Activated naive CD4-positive, alpha-beta T cell treated with anti-CD3 and anti-CD28 coated beads, Interleukin-2, amount 50 U/mL, for 24 hours (primary cell): Measurements from ENCODE around the gene MIS18A.
"Not testable (repeated sequence)": the region's sequence is repeated elsewhere in the genome, so short reads cannot be mapped to it uniquely, and the experiment has no call there.

ENCODE experiments used
- H3K27ac Mint-ChIP-seq: one replicate; pipeline ENCODE4 v1.8.0; 2021; ENCODE audit warnings: mild to moderate bottlenecking, mixed read lengths
- H3K27me3 Mint-ChIP-seq: one replicate; pipeline ENCODE4 v1.8.0; 2021; ENCODE audit warnings: mixed read lengths
- H3K36me3 Mint-ChIP-seq: one replicate; pipeline ENCODE4 v1.8.0; 2021; ENCODE audit warnings: mixed read lengths
- H3K4me1 Mint-ChIP-seq: one replicate; pipeline ENCODE4 v1.8.0; 2021; ENCODE audit warnings: mixed read lengths
- H3K4me3 Mint-ChIP-seq: one replicate; pipeline ENCODE4 v1.8.0; 2021; ENCODE audit warnings: mild to moderate bottlenecking, mixed read lengths
- H3K9me3 Mint-ChIP-seq: one replicate; pipeline ENCODE4 v1.8.0; 2021; ENCODE audit warnings: mixed read lengths

The MIS18A gene

DNA sequence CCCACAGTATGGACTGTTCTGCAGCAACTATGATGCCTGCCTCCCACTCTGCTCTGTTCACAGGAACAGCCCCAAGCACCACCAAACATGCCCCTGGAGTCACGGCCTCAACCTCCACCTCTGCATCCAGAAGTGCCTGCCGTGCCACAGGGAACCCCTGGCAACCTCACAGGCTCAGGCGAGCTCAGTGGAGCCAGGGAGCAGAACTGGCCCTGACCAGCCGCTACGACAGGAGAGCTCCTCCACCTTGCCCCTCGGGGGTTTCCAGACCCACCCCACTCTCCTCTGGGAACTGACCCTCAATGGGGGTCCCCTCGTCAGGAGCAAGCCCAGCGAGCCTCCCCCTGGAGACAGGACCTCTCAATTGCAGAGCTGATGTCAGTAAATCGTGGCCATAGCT, 32.8 kb upstream of the MIS18A start:
- H3K27me3 Mint-ChIP-seq = no peaks in the 10 kb centered on the region

DNA sequence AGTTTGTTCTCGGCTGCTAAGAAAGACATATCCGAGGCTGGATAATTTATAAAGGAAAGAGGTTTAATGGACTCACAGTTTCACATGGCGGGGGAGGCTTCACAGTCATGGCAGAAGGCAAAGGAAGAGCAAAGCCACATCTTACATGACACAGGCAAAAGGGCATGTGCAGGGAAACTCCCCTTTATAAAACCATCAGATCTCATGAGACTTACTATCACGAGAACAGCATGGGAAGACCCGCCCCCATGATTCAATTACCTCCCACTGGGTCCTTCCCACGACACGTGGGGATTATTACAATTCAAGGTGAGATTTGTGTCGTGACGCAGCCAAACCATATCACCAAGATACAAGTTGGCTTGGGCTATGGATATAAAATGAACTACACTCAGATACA, 32.1 kb upstream of the MIS18A start:
- not testable (repeated sequence) for H3K4me3 Mint-ChIP-seq, H3K9me3 Mint-ChIP-seq, H3K4me1 Mint-ChIP-seq, H3K27me3 Mint-ChIP-seq, H3K27ac Mint-ChIP-seq, H3K36me3 Mint-ChIP-seq

More for the DNA sequence above, 32.8 kb upstream of the MIS18A start:
- Mint-ChIP-seq H3K27ac (peak overlapping the region; percentile 8), H3K4me3 (no peak overlapping the region), H3K36me3 (peaks cover 10% of the 10 kb centered on the region), H3K9me3 (no peaks in the 10 kb centered on the region), H3K4me1 (peaks cover 10% of the 10 kb centered on the region)

DNA sequence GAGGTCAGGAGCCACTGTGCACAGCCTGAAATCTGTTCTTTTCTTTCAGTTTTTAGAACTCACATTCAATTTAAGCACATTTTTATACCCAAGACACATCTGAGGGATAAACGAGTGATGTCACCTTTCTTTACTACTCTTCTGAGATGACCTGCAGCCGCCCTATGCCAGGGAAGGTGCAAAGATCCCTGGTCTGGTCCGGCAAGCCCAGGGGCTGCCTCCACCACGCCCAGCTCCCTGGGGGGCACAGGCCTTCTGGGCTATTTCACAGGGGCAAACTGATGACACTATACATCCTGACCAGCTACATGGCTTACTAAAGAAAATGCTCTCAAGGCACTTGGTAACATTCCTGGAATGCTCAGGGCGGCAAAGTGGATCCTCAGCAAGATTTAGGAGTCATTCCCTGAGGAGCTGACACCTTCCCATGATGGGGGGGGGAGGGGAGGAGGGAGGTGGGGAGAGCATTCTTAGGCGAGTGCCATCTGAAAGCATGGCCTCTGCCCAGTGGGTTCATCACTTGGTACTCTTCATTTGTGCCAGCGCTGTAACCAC, 31.1 kb upstream of the MIS18A start:
- no peak overlapping the region for H3K4me3 Mint-ChIP-seq
- no peaks in the 10 kb centered on the region for H3K9me3 Mint-ChIP-seq
- H3K36me3 Mint-ChIP-seq = peaks cover 8% of the 10 kb centered on the region
- H3K27me3 Mint-ChIP-seq = no peaks in the 10 kb centered on the region
- no peak overlapping the region for H3K27ac Mint-ChIP-seq
- H3K4me1 Mint-ChIP-seq = peaks cover 10% of the 10 kb centered on the region

DNA sequence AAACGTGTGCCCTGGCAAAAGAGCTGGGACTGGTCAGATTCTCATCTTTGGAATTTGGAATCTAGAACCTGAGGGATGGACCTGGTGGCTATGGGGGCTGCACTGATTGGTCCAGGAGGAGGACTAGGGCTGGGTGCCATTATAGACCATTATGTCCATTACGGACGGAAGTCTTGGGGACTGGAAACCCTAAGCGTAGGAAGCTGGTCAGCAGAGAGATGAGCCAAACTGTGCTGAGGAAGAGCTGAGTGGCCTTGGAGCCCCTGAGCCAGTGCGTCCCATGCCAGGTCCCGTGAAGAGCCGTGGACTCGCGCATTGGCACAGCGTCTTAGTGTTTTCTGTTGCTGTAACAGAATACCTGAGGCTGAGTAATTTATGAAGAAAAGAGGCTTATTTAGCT, 29.8 kb upstream of the MIS18A start:
- Mint-ChIP-seq H3K36me3 (peaks cover 8% of the 10 kb centered on the region), H3K27me3 (no peaks in the 10 kb centered on the region), H3K4me3 (no peak overlapping the region), H3K9me3 (no peaks in the 10 kb centered on the region), H3K4me1 (peaks cover 10% of the 10 kb centered on the region), H3K27ac (no peak overlapping the region)

DNA sequence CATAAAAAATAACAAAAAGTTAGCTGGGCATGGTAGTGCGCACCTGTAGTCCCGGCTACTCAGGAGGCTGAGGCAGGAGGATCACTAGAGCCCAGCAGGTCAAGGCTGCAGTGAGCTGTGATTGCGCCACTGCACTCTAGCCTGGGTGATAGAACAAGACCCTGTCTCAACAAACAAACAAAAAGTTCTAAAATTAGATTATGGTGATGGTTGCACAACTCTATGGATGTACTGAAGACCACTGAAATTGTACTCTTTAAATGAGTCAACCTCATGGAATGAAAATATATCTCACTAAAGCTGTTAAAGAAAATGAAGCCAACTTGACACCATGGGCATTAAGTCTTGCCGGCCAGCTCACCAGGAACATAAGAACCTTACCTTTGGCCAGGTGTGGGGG, 28.9 kb upstream of the MIS18A start:
- peaks cover 11% of the 10 kb centered on the region for H3K36me3 Mint-ChIP-seq
- peaks cover 10% of the 10 kb centered on the region for H3K4me1 Mint-ChIP-seq
- no peak overlapping the region for H3K4me3 Mint-ChIP-seq
- no peaks in the 10 kb centered on the region for H3K27me3 Mint-ChIP-seq
- H3K9me3 Mint-ChIP-seq = no peaks in the 10 kb centered on the region
- H3K27ac Mint-ChIP-seq = no peak overlapping the region

DNA sequence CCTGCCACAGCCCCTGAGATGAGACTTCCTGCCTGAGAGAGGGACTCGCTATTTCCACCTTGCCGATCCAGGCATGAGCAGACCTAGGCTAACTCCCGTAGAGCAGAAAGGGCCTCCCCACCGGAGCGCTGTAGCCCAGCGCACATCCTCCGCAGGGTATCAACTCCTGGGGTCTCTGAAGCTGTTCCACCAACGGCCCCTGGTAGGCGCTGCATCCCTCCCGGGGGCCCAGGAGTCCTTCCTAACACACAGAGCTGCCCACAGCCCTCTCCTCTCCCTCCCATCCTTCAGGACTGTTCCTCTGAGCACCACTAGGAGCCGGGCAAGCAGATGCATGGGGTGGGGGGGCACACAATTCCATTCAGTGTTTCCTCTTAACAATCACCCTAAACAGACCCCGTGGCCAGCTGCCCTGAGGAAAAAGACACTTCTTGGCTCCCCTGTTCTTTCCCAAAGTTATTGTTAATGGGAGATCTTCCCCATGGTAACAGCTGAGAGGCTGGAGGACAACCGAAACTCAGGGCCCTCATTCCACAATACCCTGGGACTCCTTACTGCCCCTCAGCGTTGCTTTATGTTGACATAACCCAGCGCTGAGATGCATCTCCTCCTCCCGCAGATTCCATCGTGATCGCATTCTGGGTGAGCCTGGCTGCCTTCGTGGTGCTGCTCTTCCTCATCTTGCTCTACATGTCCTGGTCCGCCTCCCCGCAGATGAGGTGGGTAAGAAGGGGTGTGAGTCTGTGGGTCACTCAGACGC, 27.4 kb upstream of the MIS18A start:
- Mint-ChIP-seq H3K4me3 (no peak overlapping the region), H3K27ac (no peak overlapping the region), H3K36me3 (peaks cover 11% of the 10 kb centered on the region), H3K9me3 (no peaks in the 10 kb centered on the region), H3K27me3 (no peaks in the 10 kb centered on the region), H3K4me1 (peaks cover 6% of the 10 kb centered on the region)

DNA sequence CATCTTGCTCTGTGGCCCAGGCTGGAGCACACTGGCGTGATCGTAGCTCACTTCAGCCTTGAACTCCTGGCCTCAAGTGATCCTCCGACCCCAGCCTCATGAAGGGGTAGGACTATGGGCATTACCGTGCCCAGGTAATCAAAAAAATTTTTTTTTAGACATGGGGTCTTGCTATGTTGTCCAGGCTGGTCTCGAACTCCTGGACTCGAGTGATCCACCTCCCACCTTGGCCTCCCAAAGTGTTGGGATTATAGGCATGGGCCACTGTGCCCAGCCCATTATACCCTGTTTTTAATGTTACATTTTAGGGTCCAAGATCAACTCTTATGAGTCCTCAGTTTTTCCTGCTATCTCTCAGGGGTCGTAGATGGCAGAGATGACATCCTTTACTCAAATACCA, 26.1 kb upstream of the MIS18A start:
- Mint-ChIP-seq H3K9me3 (no peaks in the 10 kb centered on the region), H3K4me1 (no peaks in the 10 kb centered on the region), H3K4me3 (no peak overlapping the region), H3K27me3 (no peaks in the 10 kb centered on the region), H3K27ac (no peak overlapping the region), H3K36me3 (peaks cover 8% of the 10 kb centered on the region)

DNA sequence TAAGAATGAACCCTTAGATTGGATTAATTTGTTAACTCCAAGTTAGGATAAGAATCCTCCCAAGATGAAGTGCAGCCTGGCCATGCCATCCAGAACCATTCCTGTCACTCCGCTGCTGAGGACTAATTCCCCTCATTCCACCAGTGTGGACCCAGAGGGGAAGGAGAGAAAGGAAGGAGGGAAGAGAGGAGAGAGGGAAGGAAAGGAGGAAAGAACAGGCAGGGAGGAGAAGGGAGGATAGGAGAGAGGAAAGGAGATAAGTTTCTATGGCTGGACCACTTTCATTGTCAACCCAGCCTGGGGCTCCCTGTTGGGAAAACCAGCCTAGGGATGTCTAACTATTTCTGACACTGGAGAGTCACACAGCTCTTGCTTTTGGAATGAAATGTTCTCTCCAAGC, 24.5 kb upstream of the MIS18A start:
- no peaks in the 10 kb centered on the region for H3K9me3 Mint-ChIP-seq
- peaks cover 8% of the 10 kb centered on the region for H3K36me3 Mint-ChIP-seq
- no peaks in the 10 kb centered on the region for H3K4me1 Mint-ChIP-seq
- H3K27me3 Mint-ChIP-seq = no peaks in the 10 kb centered on the region
- no peak overlapping the region for H3K27ac Mint-ChIP-seq
- no peak overlapping the region for H3K4me3 Mint-ChIP-seq

DNA sequence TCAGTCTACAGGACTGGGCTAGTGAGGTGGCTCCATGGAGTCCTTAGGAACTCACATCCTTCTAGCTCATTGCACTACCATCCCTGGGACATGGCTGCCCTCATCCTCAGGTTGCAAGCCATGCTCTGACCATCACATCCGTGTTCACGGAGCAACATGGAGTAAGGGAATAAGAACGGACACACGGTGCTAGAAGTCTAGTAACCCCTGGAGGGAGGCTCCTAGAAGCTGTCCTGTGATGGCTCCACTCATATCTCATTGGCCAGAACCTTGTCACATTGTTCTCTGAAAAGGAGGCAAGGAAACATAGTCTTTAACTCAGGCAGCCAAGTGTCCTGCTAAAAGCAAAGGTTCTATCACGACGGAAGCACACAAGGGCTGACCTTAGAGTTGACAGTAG, 23.7 kb upstream of the MIS18A start:
- Mint-ChIP-seq H3K36me3 (peaks cover 8% of the 10 kb centered on the region), H3K4me1 (no peaks in the 10 kb centered on the region), H3K27me3 (no peaks in the 10 kb centered on the region), H3K9me3 (no peaks in the 10 kb centered on the region), H3K4me3 (no peak overlapping the region), H3K27ac (no peak overlapping the region)

DNA sequence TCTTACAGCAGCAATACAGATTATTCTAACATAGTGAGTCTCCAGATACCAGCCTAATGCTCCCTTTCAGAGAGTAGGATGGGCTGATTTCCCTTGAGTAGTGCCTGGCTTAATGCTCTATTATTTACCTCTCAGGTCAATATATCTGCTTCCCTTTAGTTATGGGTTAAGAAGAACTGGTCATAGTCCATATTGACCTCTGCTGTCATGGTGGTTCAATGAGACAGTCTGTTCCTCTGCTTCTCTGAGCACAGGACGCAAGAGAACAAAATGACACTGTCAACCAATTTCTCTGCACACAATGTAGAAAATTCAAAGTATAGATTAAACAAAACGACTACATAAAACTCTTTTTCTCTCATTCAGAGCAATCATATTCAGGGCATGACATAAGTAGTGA, 22.7 kb upstream of the MIS18A start:
- H3K4me1 Mint-ChIP-seq = no peaks in the 10 kb centered on the region
- H3K36me3 Mint-ChIP-seq = peaks cover 6% of the 10 kb centered on the region
- H3K27me3 Mint-ChIP-seq = no peaks in the 10 kb centered on the region
- H3K27ac Mint-ChIP-seq = no peak overlapping the region
- H3K9me3 Mint-ChIP-seq = no peaks in the 10 kb centered on the region
- H3K4me3 Mint-ChIP-seq = no peak overlapping the region

DNA sequence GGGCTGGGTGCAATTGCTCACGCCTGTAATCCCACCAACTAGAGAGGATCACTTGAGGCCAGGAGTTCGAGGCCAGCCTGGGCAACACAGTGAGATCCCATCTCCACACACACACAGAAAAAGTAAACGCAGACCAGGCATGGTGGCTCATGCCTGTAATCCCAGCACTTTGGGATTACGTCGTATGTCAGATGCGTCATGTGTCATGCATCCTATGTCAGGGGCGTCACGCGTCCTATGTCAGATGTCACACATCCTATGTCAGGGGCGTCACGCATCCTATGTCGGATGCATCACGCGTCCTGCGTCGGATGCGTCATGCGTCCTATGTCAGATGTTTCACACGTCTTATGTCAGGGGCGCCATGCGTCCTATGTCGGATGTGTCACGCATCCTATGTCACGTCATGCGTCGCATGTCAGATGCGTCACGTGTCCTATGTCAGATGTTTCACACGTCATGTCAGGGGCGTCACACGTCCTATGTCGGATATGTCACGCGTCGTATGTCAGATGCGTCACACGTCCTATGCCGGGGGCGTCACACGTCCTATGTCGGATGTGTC, 21.4 kb upstream of the MIS18A start:
- Mint-ChIP-seq H3K36me3 (peaks cover 6% of the 10 kb centered on the region), H3K27ac (no peak overlapping the region), H3K4me1 (no peaks in the 10 kb centered on the region), H3K9me3 (no peaks in the 10 kb centered on the region), H3K4me3 (no peak overlapping the region), H3K27me3 (no peaks in the 10 kb centered on the region)

DNA sequence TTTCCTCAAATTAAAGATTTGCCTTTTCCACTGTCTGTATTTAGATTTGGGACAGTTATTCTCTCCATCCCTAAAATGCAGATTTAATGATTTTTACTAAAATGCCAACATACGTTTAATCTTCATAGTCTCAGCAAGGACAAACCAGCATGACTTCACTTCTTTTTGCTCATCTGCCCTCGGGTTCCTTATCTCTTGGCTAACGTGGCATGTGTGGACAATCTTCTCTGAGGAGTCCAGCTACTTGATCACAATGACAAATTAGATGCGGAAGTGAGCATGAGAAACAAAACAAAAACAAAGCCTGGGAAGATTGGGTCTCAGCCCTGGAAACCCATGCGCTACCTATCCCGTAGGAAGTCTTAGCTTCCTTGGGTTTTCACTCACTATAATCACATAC, 20.8 kb upstream of the MIS18A start:
- Mint-ChIP-seq H3K27ac (no peak overlapping the region), H3K9me3 (no peaks in the 10 kb centered on the region), H3K36me3 (peaks cover 6% of the 10 kb centered on the region), H3K27me3 (no peaks in the 10 kb centered on the region), H3K4me1 (no peaks in the 10 kb centered on the region), H3K4me3 (no peak overlapping the region)

DNA sequence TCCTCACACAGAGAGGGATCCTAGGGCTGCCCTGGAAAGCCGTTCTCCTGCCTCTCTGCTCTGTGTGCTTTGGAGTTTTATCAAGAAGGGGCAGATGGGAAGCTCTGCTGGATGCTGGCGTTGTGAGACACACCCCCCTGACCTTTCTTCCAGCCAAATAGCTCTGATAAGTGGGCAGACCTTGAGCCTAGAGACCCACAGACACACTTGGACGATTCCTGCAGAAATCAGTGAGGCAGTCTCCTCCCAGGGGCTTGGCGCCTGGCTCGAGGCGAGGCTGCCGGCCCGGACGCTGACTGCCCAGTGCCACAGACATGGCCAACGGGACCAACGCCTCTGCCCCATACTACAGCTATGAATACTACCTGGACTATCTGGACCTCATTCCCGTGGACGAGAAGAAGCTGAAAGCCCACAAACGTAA, 19.8 kb upstream of the MIS18A start, which contains the start of gene MRAP:
Gene MRAP (plus strand): TSS at position 198 of the 424 bp plus-strand sequence. CDS start 117 bp downstream, at position 315.
- no peak within 1 kb of the TSS for H3K4me3 Mint-ChIP-seq
- no peaks in the 10 kb centered on the region for H3K27me3 Mint-ChIP-seq
- no peaks in the 10 kb centered on the region for H3K9me3 Mint-ChIP-seq
- H3K36me3 Mint-ChIP-seq = peaks cover 6% of the 10 kb centered on the region
- H3K4me1 Mint-ChIP-seq = no peaks in the 10 kb centered on the region
- no peak within 1 kb of the TSS for H3K27ac Mint-ChIP-seq

DNA sequence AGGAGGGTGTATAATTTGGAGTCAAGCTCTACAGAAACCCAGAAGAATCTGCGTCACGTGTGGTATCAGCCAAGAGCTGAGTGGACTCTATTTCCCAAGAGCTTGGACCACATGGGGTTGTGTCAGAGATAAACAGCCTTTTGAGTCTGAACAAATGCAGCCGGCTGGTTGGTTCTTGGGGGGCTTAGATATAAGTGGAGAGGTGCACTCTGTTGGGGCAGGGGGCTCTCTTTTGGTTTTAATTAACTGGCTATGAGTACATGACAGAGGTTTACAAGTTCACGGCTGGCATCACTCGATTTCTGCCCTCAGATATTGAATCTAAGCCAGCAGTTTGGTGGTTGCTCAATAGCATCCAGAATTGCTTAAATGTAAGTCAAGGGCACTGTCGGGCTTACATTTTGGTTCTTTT, 19.3 kb upstream of the MIS18A start:
- Mint-ChIP-seq H3K4me1 (no peaks in the 10 kb centered on the region), H3K27me3 (no peaks in the 10 kb centered on the region), H3K36me3 (peaks cover 3% of the 10 kb centered on the region), H3K27ac (no peak overlapping the region), H3K9me3 (no peaks in the 10 kb centered on the region), H3K4me3 (no peak overlapping the region)

DNA sequence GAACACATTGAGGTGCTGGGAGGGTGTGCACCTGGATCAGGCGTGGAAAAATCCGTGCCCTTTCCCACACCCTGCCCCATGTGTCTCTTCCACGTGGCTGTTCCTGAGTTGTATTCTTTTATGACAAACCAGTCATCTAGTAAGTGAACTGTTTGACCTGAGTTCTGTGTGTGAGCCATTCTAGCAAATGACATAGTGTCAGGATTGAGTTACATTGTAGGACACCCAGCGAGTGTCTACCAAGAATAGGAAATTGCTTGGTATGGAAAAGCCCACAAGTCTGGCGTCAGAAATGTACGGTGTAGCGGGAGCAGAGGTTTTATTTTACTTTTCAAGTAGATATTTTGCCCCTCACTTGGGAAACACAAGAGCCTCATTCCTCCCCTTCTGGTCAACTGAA, 18.6 kb upstream of the MIS18A start:
- Mint-ChIP-seq H3K27me3 (no peaks in the 10 kb centered on the region), H3K4me3 (no peak overlapping the region), H3K27ac (no peak overlapping the region)

DNA sequence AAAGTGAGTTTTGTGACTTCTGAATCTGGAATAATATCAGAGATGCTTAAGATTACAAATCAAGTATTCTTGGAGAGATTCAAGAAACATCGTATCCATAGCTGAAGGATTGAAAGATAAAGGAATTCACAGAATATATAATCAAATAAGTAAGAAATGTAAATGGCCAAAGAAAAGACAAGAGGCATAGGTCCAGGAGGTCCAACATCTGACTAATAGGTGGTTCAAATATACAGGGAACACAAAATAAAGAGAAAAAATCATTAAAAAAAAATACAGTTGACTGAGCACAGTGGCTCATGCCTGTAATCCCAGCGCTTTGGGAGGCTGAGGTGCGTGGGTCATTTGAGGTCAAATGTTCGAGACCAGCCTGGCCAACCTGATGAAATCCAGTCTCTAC, 6.6 kb upstream of the MIS18A start:
- Mint-ChIP-seq H3K4me3 (no peak overlapping the region), H3K4me1 (peaks cover 2% of the 10 kb centered on the region), H3K27me3 (no peaks in the 10 kb centered on the region), H3K36me3 (peaks cover 5% of the 10 kb centered on the region), H3K9me3 (no peaks in the 10 kb centered on the region), H3K27ac (no peak overlapping the region)

More for the DNA sequence above, 18.6 kb upstream of the MIS18A start:
- Mint-ChIP-seq H3K9me3 (no peaks in the 10 kb centered on the region), H3K4me1 (no peaks in the 10 kb centered on the region), H3K36me3 (peaks cover 2% of the 10 kb centered on the region)
